Measurements from ENCODE around the gene RAB3IL1. TPM values are rescaled to one million over a fixed set of nuclear protein-coding genes. Genes with fewer than 3 reads are reported as not detected.

RAB3IL1 gene
- total RNA-seq, 1 donor from 2014 or later: 44.2 TPM

DNA sequence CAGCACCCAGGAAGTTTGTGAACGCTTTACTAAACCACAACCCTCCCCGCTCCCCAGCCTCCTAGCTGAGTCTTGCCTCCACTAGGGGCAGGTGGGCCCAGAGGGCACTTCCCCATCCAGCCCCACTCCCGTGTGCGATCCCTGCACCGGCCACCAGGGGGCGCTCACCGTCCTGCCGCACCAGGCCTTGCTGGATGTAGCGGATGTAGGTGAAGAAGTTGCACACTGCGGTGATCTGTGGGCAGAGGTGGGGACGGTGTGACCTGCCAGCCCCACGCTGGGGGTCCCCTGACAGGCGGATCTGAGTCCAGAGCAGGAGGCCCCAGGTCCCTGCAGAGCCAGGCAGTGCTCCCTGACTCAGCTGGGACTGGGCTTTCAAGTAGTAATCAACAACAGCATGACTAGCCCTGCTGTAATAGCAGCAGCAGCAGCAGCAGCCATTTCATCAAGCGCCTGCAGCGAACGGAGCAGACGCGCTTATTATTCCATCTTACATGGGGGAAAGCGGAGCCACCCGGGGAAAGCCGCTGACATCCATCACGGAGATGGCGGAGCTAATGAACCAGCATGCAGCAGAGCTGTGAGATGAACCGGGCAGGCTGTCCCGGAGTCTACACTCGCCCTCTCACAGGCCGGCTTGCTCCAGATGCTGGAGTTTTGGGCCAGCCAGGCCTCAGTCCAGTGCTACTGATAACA, 18.1 kb downstream of the RAB3IL1 start:
- Mint-ChIP-seq H3K9me3 (ENCODE audit: unreplicated experiment) (no peaks in the 10 kb centered on the region), H3K27ac (ENCODE audit: unreplicated experiment) (no peak overlapping the region), H3K4me3 (ENCODE audit: unreplicated experiment) (no peak overlapping the region), H3K27me3 (ENCODE audit: unreplicated experiment) (no peaks in the 10 kb centered on the region), H3K4me1 (ENCODE audit: unreplicated experiment) (peaks cover 12% of the 10 kb centered on the region), H3K36me3 (ENCODE audit: unreplicated experiment) (peaks cover 37% of the 10 kb centered on the region)
- TF ChIP-seq, protein P1, sequence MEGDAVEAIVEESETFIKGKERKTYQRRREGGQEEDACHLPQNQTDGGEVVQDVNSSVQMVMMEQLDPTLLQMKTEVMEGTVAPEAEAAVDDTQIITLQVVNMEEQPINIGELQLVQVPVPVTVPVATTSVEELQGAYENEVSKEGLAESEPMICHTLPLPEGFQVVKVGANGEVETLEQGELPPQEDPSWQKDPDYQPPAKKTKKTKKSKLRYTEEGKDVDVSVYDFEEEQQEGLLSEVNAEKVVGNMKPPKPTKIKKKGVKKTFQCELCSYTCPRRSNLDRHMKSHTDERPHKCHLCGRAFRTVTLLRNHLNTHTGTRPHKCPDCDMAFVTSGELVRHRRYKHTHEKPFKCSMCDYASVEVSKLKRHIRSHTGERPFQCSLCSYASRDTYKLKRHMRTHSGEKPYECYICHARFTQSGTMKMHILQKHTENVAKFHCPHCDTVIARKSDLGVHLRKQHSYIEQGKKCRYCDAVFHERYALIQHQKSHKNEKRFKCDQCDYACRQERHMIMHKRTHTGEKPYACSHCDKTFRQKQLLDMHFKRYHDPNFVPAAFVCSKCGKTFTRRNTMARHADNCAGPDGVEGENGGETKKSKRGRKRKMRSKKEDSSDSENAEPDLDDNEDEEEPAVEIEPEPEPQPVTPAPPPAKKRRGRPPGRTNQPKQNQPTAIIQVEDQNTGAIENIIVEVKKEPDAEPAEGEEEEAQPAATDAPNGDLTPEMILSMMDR (IDR thresholded peaks at IDR 0.05): peak; percentile 99
- peak; percentile 94 for DNase-seq (ENCODE audit: extremely low spot score, unreplicated experiment)

DNA sequence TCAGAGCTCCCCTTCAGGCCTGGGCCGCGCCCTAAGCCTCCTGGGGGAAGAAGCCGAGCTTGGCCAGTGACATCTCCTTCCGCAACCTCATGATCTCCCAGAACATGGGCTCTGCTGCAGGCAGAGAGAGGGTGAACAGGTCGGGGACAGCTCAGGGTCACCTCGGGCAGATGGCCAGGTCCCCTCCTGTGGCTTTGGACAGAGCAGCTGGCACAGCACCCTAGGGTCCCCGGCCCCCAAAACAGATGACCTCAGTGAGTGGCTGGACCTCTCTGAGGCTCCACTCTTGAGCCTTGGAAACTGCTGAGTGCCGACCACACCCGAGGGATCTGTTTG, 19.2 kb downstream of the RAB3IL1 start:
- TF ChIP-seq, protein P1 (IDR thresholded peaks at IDR 0.05): no peak
- Mint-ChIP-seq H3K27me3 (ENCODE audit: unreplicated experiment) (no peaks in the 10 kb centered on the region), H3K27ac (ENCODE audit: unreplicated experiment) (no peak overlapping the region), H3K4me1 (ENCODE audit: unreplicated experiment) (peaks cover 19% of the 10 kb centered on the region), H3K4me3 (ENCODE audit: unreplicated experiment) (no peak overlapping the region), H3K36me3 (ENCODE audit: unreplicated experiment) (peaks cover 29% of the 10 kb centered on the region), H3K9me3 (ENCODE audit: unreplicated experiment) (no peaks in the 10 kb centered on the region)
- DNase-seq (ENCODE audit: extremely low spot score, unreplicated experiment): no peak

DNA sequence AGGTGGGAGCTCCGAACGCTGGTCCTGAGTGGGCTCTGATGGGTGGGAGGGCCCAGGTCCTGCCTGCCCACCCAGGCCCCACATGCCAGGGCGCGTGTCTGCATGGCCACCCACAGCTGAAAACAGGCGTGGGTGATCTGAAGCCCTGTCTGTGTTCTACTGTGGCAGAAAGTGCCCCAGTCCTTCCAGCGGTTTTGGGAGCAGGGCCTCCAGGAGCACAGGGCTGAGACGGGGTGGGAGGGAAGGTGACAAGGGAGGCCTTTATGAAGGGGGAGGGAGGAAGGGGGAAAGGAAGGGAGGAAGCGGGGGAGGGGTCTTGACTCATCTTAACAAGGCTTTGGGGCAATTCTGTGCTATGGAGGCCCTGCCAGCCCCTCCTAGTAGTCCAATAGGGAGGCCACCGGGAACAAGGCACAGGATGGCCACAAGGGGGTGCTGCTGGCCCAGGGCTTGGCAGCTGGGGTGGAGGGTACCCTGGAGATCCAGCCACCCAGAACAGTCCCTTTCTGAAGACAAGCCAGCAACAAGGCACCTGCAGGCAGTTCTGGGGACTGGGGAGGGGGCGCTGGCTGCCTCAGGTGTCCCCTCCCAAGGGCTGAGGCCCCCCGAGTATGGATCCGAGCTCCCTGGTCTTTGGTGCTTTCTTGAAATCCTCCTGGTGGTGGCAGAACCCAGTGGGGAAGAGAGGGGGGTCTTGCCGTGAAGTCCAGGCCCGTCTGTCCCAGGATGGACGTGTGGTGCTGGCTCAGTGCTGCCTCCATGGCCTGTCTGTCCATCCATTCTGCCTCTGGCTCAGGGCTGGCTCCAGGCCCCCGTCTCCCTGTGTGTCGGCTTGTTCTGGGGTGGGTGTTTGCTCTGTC, 19.7 kb downstream of the RAB3IL1 start:
- Mint-ChIP-seq H3K27me3 (ENCODE audit: unreplicated experiment) (no peaks in the 10 kb centered on the region), H3K27ac (ENCODE audit: unreplicated experiment) (no peak overlapping the region), H3K4me1 (ENCODE audit: unreplicated experiment) (peaks cover 23% of the 10 kb centered on the region), H3K9me3 (ENCODE audit: unreplicated experiment) (no peaks in the 10 kb centered on the region), H3K4me3 (ENCODE audit: unreplicated experiment) (no peak overlapping the region), H3K36me3 (ENCODE audit: unreplicated experiment) (peaks cover 23% of the 10 kb centered on the region)
- DNase-seq (ENCODE audit: extremely low spot score, unreplicated experiment): peak; percentile 92
- TF ChIP-seq, protein P1 (IDR thresholded peaks at IDR 0.05): peak; percentile 91

DNA sequence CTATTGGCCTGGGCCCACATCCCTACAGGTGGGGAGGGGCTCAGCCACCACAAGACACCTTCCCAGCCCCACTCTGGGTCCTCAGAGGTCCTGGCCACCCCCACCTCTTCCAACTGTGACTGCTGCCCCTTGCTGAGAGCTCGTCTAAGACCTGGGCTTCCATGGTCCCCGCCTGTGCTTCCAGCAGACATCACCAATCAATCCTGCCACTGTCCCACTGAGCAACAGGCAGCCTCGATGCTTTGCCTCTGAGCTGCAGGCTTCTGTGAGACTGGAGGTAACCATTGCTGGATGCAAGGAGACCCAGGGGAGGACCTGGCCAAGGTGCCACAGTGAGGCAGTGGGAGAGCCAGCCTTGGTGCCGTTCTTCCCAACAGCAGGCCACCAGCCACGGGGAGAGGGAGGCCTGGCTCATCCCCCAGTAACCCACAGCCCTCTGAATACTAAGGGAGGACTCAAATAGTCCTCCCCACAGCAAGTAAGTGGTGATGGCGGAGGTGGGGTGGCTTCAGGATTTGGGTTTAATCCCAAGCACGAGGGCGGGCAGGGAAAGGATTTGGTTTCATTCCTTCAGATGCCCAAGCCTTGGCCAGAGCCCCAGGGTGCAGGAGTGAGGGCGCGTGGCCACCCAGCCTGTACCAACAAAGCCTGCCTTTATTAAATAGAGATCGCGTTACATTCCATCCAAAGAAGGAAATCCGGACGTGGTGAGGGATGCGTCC, 20.5 kb downstream of the RAB3IL1 start:
- no peak overlapping the region for H3K4me3 Mint-ChIP-seq (ENCODE audit: unreplicated experiment)
- peaks cover 26% of the 10 kb centered on the region for H3K4me1 Mint-ChIP-seq (ENCODE audit: unreplicated experiment)
- TF ChIP-seq, protein P1 (IDR thresholded peaks at IDR 0.05): no peak
- peaks cover 22% of the 10 kb centered on the region for H3K36me3 Mint-ChIP-seq (ENCODE audit: unreplicated experiment)
- no peaks in the 10 kb centered on the region for H3K27me3 Mint-ChIP-seq (ENCODE audit: unreplicated experiment)
- H3K27ac Mint-ChIP-seq (ENCODE audit: unreplicated experiment): no peak overlapping the region
- H3K9me3 Mint-ChIP-seq (ENCODE audit: unreplicated experiment): no peaks in the 10 kb centered on the region
- no peak for DNase-seq (ENCODE audit: extremely low spot score, unreplicated experiment)

DNA sequence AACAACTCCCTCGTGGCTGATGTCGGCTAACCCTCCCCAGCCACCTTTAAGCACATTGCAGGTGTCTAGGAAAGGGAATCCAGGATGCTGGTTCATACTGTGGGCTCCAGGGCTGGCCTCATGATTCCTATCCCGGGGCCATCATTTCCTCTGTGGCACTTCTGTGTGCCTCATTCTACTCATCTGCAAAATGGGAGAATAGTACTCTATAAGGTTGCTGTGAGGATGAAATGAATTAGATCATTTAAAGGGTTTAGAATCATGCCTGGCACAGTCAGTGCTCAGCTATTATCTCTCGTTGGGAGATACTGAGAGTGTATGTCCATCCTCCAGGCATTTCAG, 21.7 kb downstream of the RAB3IL1 start:
- peaks cover 28% of the 10 kb centered on the region for H3K4me1 Mint-ChIP-seq (ENCODE audit: unreplicated experiment)
- DNase-seq (ENCODE audit: extremely low spot score, unreplicated experiment): no peak
- TF ChIP-seq, protein P1 (IDR thresholded peaks at IDR 0.05): no peak
- H3K9me3 Mint-ChIP-seq (ENCODE audit: unreplicated experiment): no peaks in the 10 kb centered on the region
- H3K27me3 Mint-ChIP-seq (ENCODE audit: unreplicated experiment): no peaks in the 10 kb centered on the region
- no peak overlapping the region for H3K4me3 Mint-ChIP-seq (ENCODE audit: unreplicated experiment)
- H3K36me3 Mint-ChIP-seq (ENCODE audit: unreplicated experiment): peaks cover 19% of the 10 kb centered on the region
- no peak overlapping the region for H3K27ac Mint-ChIP-seq (ENCODE audit: unreplicated experiment)

Measured in osteocyte (in vitro differentiated cells).